ENCODE data around the gene ZNF548.

- TF ChIP-seq CTCF (IDR thresholded peaks at IDR 0.05) (no peak), POLR2A (IDR thresholded peaks at IDR 0.05) (peak in 1 of 2 donors; percentile 43)
Observed at GRCh38 chr19:57350877-57351805, 38.5 kb upstream of the ZNF548 start, which contains the start of gene ZNF304.

Data from heart left ventricle (tissue), 13 donors.